Left ventricle myocardium inferior (tissue), 1 donor: ENCODE results near the gene PRDM2. TPM values are rescaled to one million over a fixed set of nuclear protein-coding genes. Genes with fewer than 3 reads are reported as not detected.

Experiments
- DNase-seq: peaks from one replicate; pipeline ENCODE4 v3.0.0-alpha.2; 2020
- H3K27ac ChIP-seq: fragments of 200-600 bp; replicated peaks from 2 replicates; pipeline ENCODE4 v1.8.0; 2021
- H3K27me3 ChIP-seq: fragments of 200-600 bp; 2 replicates; pipeline ENCODE4 v1.8.0; 2021; ENCODE audit warnings: low read depth
- H3K36me3 ChIP-seq: fragments of 200-600 bp; 2 replicates; pipeline ENCODE4 v1.8.0; 2021
- H3K4me1 ChIP-seq: fragments of 200-600 bp; 2 replicates; pipeline ENCODE4 v1.8.0; 2021
- H3K4me3 ChIP-seq: fragments of 200-600 bp; 2 replicates; pipeline ENCODE4 v1.8.0; 2021; ENCODE audit warnings: mild to moderate bottlenecking, moderate library complexity
- H3K9me3 ChIP-seq: fragments of 200-600 bp; replicated peaks from 2 replicates; pipeline ENCODE4 v1.8.0; 2021
- intact Hi-C: fragments of 100-400 bp; cut with micrococcal nuclease; formaldehyde crosslinking; loops from one replicate; pipeline ENCODE4 v1.11.0; 2022
- total RNA-seq: library from RNA; stranded (reverse); fragmentation: NEBNext Ultra II Directional; extraction: Animal tissue kit (Norgen Biotek cat#: 25700); gene quantifications from one replicate; pipeline ENCODE4 v1.2.1, GENCODE V29; 2021
- TF ChIP-seq, protein P1 (sequence below): fragments of 200-600 bp; IDR thresholded peaks from 2 replicates; pipeline ENCODE4 v1.8.0; 2021; ENCODE audit warnings: antibody characterized with exemption, mild to moderate bottlenecking, borderline replicate concordance
- donor health status: DM: no; HTN: yes; CAD: no; lungs with severe emphysema.

Gene PRDM2
- total RNA-seq, 1 donor from 2014 or later = 36.1 TPM

DNA sequence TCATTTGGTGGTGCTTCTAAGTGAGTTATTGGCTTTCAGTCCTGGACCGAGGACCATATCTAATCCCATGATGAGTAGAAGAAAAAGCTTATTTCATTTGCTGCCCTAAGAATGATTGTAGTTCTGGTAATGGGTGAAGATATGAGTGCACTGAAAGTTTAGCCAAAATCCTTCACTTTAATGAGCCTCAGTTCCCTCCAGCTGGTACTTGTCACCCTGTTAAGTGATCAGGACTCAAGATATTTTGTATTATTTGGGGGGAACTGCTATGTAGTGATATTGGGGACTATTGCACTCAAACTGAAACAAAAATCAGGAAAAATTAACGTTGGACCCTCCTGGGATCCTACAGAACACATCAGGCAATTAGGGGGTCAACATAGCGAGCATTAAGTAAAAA, 165.9 kb downstream of the PRDM2 start:
- H3K27me3 ChIP-seq = peaks cover 32% of the 10 kb centered on the region
- no peaks in the 10 kb centered on the region for H3K4me1 ChIP-seq
- no peak overlapping the region for H3K4me3 ChIP-seq
- no peak for DNase-seq
- intact Hi-C loops = no loop called here
- no peak overlapping the region for H3K27ac ChIP-seq
- TF ChIP-seq, protein P1, sequence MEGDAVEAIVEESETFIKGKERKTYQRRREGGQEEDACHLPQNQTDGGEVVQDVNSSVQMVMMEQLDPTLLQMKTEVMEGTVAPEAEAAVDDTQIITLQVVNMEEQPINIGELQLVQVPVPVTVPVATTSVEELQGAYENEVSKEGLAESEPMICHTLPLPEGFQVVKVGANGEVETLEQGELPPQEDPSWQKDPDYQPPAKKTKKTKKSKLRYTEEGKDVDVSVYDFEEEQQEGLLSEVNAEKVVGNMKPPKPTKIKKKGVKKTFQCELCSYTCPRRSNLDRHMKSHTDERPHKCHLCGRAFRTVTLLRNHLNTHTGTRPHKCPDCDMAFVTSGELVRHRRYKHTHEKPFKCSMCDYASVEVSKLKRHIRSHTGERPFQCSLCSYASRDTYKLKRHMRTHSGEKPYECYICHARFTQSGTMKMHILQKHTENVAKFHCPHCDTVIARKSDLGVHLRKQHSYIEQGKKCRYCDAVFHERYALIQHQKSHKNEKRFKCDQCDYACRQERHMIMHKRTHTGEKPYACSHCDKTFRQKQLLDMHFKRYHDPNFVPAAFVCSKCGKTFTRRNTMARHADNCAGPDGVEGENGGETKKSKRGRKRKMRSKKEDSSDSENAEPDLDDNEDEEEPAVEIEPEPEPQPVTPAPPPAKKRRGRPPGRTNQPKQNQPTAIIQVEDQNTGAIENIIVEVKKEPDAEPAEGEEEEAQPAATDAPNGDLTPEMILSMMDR = no peak
- H3K36me3 ChIP-seq = no peaks in the 10 kb centered on the region
- no peaks in the 10 kb centered on the region for H3K9me3 ChIP-seq

DNA sequence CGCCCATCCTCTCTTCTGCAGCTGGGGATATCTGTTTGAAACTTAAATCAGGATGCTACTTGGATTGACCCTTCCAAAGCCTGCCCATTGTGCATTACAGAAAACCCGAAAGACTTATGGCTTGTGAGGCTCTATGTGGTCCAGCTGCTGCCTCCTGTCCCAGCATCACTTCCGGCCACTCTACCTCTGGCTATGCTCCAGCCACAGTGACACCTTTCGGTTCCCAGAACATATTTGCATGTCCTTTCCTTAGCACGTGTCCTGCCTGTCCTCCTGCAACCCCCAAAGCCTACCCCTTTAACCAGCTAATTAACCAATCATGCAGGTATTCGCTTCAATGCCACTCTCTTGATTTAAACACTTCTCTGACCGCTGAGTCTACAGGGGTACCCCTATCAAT, 167.6 kb downstream of the PRDM2 start:
- TF ChIP-seq, protein P1 = no peak
- intact Hi-C loops = no loop called here
- Histone ChIP-seq H3K27me3 (peaks cover 30% of the 10 kb centered on the region), H3K9me3 (no peaks in the 10 kb centered on the region), H3K4me3 (no peak overlapping the region), H3K4me1 (no peaks in the 10 kb centered on the region), H3K36me3 (no peaks in the 10 kb centered on the region), H3K27ac (no peak overlapping the region)
- DNase-seq = no peak

DNA sequence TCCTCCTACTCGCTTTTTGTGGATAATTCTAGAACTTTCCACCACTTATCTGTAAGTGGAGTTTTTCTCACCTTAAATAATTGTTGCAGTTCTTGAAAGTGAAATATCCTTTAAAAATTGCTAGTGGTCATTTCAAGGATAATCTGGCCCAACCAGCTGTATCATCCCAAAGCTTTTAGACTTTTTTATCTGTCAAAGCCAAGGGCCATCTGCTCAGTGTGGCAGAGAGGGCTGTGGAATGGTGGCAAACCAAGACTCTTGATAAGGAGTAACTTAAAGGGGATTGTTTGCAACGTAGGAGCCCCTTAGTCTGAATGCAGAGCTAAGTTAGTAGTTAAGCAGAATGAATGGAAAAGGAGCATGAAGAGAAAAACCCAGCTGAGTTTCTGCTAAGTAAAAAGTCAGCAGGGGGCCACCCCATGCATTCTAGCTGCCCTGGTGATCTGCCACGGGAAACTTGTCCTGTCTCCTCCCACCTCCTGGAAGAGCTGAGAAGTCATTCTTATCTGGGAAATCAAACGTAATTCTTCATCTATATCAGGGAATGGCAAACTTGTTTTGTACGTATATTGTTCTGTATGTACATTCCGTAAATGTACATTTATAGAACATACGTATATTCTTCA, 169.3 kb downstream of the PRDM2 start:
- peaks cover 24% of the 10 kb centered on the region for H3K27me3 ChIP-seq
- H3K36me3 ChIP-seq = no peaks in the 10 kb centered on the region
- no peak overlapping the region for H3K27ac ChIP-seq
- no peaks in the 10 kb centered on the region for H3K4me1 ChIP-seq
- DNase-seq = no peak
- H3K4me3 ChIP-seq = no peak overlapping the region
- TF ChIP-seq, protein P1 = no peak
- H3K9me3 ChIP-seq = no peaks in the 10 kb centered on the region
- intact Hi-C loops = no loop called here

DNA sequence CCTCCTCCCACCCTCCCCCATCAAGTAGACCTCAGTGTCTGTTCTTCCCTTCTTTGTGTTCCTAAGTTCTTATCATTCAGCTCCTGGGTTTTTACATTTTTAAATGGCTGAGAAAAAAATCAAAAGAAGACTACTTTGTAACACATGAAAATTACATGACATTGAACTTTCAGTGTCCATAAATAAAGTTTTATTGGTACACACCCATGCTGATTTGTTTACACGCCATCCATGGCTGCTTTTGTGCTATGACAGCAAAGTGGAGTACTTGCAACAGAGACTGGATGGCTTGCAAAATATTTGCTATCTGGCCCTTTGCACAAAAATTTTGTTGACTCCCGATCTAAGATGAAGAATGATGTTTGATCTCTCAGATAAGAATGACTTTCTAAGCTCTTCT, 171.4 kb downstream of the PRDM2 start:
- H3K9me3 ChIP-seq = no peaks in the 10 kb centered on the region
- no peaks in the 10 kb centered on the region for H3K4me1 ChIP-seq
- TF ChIP-seq, protein P1 = no peak
- peaks cover 23% of the 10 kb centered on the region for H3K27me3 ChIP-seq
- no peak for DNase-seq
- H3K36me3 ChIP-seq = no peaks in the 10 kb centered on the region
- no peak overlapping the region for H3K4me3 ChIP-seq
- intact Hi-C loops = no loop called here
- no peak overlapping the region for H3K27ac ChIP-seq

DNA sequence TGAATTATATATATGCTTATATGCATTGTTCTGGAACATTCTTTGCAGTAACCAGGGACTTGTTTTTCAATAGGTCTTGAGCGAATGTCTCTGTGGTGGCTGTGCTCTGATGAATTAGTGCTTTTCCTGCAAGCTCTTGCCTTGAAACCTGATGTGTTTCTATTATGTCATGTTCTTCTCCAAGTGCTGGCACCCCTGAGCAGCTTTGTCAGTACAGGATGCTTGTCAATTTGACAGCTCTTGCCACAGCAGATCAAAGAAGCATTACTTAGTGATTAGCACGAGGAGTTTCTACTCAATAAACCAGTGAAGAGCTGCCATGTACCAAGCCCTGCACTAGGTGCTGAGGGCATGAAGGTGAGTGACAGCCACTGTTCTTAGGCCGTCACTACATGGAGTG, 171.9 kb downstream of the PRDM2 start:
- intact Hi-C loops = no loop called here
- Histone ChIP-seq H3K4me1 (no peaks in the 10 kb centered on the region), H3K36me3 (no peaks in the 10 kb centered on the region), H3K27ac (no peak overlapping the region), H3K27me3 (peaks cover 19% of the 10 kb centered on the region), H3K4me3 (no peak overlapping the region), H3K9me3 (no peaks in the 10 kb centered on the region)
- TF ChIP-seq, protein P1 = no peak
- no peak for DNase-seq
